ENCODE measurements around the gene FAM168A.

FAM168A gene

DNA sequence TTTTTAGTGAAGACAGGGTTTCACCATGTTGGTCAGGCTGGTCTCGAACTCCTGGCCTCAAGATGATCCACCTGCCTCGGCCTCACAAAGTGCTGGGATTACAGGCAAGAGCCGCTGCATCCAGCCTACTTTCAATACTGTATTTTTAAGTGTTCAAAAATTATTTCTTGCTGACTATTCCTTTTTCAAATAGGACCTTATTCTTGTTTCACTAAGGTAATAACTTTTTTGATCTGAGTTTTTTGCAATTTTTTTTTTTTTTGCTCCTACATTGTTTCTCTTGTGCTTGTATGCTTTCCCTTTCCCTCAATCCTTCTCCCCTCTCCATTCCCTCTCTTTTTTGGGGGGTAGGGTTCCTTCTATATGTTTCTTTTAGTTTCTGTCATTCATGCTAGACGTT lies 73.1 kb downstream of the FAM168A start:
- DNase-seq = no peak

DNA sequence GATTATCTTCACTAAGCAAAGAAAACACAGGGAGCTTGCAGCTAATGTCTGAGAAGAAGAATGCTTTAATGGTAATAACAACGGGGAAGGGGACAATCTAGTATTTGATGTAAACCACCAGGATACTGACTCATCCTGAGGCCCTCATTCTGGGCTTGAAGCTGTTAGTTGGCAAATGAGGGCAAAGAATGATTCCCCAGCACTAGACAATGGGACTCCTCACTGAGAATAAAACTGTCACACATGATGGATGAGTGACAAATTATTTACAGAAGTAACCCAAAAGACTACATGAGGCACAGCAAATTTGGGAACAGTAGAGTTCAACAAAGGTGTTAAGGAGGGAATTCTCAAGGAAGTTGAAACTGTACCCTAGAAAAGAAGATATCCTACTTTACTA lies 76.3 kb downstream of the FAM168A start:
- DNase-seq = peak in 1 of 56 donors; percentile 52

DNA sequence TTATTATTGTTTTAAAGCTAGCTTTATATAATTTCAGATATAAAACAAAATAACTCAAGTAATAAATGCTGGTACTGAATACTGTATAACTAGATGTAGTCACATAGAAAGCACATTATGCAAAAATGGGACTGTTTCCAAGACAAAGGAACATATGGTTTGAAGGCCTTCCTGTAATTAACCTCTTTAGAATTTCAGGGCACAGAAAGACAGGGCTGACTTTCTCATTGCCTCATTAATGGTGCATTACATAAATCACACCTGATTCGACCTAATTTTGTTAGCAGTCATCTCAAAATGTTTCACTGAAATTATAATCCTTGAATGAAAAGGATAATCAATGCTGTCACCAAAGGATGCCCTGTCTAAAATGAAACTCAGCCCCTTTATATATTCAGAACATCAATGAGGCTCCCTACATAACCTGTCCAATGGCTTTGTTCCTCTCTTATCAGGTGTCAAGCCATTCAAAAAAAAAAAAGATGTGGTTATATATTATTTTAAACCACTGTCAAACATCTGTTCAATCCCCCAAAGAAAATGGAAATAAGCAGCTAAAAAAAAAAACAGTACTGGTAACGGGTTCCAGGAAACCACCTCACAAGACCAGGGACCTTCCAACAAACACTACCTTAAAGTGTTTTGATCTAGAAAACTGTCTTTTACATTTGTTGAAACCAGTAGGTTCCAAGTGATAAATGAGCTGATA lies 77.4 kb downstream of the FAM168A start:
- DNase-seq = no peak

DNA sequence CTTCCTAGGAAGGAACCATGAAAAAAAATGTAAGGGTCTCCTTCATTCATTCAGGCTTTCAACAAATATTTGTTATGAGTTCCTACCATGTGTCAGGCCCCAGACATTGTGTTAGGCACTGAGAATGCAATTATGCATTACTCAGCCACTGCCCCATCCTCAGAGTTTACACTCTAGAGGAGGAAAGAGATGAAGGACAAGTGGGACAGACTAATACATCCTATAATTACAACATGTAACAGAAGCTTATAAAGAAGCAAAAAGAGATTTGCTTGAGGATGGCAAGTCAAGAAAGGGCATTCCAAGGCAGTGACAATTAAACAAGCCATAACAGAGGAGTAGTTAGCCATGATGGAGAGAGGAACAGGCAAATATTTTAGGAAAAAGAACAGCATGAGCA lies 78.6 kb downstream of the FAM168A start:
- no peak for DNase-seq

DNA sequence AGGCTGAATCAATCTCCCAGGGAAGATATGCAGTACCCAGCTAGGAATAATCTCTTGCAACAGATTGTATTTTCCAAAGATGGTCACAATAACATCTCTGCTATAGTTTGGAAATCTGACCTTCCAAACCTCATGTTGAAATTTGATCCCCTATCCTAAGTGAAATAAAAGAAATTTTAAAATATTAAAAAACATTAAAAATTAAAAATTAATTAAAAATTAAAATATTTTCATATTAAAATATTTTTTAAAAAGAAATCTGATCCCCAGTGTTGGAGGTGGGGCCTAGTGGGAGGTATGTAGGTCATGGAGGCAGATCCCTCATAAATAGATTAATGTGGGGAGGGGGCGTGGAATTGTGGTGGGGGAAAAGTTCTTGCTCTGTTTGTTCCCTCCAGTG lies 79.7 kb downstream of the FAM168A start:
- no peak for DNase-seq

DNA sequence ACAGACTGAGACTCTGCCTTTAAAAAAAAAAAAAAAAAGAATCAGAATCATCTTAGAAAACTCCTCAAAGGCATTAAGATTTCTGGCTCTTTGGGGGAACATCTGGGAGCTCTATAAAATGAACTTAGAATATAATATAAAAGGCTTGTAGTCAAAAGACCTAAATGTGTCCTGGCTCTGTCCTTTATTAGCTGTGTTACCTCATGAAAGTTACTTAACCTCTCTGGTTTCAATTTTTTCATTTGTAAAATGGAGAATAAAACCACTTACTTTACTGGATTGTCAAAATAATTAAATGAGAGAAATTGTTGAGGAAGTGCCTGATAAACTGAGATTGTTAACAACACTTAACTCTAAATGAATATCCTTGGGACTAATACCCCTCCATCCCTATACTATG lies 81.8 kb downstream of the FAM168A start:
- DNase-seq = no peak

DNA sequence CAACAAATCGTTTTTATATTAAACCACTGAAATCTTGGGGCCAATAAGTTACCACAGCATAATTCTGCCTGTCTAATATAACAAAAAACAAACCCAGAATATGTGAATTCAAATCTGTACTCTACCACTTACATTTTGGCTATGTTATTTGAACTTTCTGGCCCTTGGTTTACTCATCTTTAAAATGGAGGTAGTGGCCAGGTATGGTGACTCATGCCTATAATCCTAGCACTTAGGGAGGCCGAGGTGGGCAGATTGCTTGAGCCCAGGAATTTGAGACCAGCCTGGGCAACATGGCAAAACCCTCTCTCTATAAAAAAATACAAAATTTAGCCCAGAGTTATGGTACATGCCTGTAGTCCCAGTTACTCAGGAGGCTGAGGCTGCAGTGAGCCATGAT lies 84.2 kb downstream of the FAM168A start:
- no peak for DNase-seq

DNA sequence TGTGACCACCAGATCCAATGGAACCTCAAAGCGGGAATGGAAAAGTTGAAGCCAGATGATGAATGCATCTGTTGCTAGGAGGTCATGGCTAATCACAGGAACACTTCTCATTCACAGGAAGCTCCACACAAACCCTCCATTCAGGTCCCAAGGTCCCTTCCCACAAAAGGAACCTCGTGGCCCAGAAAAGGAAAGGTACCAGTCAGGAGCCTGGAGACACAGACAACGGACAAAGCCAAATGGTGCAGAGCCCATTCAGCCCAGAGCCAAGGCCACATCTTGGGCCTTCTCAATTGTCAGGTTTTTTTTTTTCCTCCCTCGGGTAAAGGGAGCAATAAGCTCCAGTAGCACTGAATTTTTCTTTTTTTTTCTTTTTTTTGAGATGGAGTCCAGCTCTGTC lies 87.0 kb downstream of the FAM168A start:
- no peak for DNase-seq

DNA sequence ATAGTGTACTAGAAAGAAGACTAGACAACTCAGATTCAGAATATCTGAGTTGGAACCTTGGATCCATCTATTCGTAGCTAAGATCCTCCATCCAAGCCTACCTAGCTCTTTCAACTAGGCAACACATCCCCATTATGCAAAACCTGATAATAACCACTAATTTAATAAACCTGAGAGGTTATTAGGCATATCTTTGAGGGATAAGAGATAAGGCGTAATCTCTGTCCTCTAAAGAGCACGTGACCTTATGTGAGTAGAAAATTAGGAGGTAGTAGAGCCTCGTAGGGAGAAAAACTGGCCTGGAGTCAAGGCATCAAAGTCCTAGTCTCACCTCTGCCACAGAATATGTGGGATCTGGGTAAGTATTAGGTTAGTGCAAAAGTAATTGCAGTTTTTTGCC lies 87.8 kb downstream of the FAM168A start:
- no peak for DNase-seq

DNA sequence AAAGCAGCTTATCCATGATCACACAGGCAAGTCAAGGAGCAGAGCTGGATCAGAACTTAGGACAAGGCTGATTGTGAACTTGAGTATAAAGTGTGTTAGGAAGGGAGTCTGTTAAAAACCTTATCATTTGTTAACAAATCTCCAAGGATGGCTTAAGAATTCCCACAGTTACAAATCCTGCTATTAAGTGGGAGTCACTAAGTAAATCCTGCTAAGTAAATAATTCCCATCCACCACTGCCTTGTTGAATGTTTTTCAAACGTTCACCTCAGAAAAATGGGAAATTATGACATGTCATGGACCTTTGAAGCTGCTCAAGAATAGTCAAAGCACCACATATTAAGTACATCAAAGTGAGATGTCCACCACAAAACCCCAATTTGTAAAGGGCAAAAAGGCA lies 88.7 kb downstream of the FAM168A start:
- DNase-seq = no peak

DNA sequence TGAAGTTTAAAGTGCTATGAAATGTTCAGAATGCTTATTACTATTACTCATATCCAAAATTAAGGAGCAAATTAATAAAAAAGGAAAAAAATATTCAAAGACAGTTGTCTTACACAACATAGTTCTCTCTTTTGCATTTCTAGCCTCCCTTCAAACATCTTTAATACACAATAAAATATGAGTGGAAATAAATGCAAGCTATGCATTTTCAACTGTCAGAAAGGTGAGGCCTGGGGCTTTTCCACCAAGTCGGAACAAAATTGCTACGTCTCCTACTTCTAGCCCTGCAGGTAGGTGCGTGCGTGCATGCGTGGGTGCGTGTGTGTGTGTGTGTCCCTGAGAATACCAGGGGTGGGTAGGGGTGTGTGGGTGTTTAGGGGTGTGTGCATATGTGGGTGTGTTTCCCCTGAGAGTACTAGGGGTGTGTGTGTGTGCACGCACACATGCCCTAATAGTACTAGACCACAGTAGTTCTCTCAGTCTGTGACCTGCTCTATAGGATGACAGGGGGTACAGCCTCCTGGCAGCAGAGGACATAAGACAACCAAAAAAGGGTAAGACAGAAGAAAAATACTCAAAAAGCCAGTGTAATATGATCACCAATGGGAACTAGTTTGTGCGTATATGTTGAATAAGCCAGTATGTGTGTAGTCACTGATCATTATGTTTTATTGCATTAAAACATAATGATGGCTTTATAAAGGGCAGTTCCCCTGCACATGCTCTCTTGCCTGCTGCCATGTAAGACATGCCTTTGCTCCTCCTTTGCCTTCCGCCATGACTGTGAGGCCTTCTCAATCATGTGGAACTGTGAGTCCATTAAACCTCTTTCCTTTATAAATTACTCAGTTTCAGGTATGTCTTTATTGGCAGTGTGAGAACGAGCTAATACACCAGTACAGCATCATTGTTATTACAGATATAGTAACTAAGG lies 89.4 kb downstream of the FAM168A start:
- DNase-seq = peak in 11 of 56 donors; percentile 3 to 44 (median 11)

DNA sequence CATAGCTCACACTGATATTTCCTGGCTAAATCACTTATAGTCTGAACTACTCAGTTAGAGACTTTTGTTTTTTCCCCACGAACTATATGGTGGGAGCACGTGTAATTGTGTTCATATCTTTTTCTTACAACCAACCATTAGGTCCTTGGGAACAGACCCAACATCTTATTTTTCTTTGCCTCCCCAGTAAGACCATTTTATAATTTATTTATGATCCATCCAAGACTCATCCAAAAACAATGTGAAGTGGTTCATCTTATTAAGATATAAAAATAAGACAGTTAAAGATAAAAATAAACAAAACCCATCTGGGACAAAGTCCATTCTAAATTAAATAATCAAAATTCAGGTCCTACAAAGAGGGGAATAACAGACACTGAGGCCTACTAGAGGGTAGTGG lies 90.8 kb downstream of the FAM168A start:
- DNase-seq = no peak

DNA sequence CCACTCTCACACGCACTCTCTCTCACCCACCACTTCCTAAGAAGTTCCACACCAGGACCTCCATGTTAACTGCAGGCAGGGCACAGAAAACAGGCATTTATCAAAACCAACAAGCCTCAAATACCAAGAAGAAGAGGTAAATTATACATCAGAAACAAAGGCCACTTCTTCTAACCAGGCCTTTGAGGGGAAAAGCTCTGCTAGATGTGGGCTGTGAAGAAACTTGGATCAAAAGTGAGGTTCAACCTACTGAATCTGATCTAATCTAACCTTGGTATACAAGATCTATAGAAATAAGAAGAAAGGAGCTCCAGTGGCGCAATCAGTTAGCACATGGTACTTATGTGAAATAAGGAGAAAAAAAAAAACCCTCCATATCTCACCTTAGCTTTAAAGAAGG lies 91.9 kb downstream of the FAM168A start:
- no peak for DNase-seq

DNA sequence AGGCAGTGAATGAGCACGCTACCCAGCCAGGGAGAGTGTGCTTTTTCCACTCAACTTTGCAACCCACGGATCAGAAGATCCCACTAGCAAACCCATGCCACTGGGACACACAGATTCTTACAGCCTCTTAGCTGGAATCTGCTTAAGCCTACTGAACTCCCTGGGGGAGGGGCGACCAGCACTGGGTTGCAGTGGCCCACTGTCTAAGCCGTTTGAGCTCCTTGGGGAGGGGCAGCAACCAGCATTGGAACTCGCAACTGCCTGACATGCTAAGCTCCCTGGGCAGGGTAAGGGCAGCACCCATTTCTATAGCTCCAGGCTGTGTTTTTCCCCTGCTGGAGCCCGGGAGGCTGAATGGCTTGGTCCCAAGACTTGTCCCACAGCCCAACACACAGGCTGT lies 99.6 kb downstream of the FAM168A start:
- no peak for DNase-seq

DNA sequence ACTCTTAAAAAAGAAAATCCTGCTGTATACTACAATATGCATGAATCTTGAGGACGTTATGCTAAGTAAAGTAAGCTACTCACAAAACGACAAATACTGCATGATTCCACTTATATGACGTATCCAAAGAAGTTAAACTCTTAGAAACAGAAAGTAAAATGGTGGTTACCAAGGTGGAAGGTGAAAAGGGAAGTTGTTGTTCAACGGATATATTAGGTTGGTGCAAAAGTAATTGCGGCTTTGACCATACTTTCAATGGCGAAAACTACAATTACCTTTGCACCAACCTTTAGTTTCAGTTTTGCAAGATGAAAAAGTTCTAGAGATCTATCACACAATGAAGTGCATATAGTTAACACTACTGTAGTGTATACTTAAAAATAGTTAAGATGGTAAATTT lies 101.8 kb downstream of the FAM168A start:
- DNase-seq = no peak

DNA sequence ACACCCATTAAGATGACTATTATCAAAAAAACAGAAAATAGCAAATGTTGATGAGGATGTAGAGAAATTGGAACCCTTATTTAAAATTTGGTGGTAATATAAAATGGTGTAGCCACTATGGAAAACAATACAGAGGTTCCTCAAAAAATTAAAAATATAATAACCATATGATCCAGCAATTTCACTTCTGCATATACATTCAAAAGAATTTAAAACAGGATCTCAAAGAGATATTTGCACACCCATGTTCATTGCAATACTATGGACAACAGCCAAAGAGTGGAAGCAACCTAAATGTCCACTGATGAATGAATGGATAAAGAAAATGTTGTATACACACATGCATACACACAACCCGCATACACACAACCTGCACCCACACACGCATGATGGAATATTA lies 102.2 kb downstream of the FAM168A start:
- DNase-seq = no peak

DNA sequence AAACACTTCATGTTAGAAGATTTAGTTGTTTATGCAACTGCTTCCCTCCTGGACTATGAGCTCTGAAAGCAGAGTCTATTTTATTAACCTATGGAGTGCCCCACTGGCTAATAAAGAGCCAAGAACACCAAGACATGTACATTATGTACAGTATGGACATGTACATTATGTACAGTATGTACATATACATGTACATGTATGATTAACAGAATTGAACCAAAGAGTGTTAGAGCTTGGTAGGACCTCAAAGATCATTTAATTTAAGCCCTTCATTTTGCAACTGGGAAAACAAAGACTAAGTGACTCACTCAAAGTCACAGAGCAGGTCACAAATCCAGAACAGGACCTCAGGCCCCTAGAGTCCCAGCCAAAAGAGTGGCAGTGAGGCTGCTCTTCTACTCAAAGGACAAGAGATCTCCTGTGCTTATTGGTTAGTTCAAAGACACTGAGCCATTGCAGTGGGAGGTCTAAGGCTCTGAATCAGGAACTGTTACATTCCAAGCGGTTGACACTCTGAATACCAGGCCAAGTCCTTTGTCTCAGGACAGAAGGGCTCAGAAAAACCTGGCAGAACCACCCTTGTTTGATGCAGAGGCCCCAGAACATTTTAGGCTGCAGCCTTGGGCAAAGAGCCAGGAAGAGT lies 103.8 kb downstream of the FAM168A start:
- peak in 12 of 56 donors; percentile 3 to 19 (median 11) for DNase-seq

DNA sequence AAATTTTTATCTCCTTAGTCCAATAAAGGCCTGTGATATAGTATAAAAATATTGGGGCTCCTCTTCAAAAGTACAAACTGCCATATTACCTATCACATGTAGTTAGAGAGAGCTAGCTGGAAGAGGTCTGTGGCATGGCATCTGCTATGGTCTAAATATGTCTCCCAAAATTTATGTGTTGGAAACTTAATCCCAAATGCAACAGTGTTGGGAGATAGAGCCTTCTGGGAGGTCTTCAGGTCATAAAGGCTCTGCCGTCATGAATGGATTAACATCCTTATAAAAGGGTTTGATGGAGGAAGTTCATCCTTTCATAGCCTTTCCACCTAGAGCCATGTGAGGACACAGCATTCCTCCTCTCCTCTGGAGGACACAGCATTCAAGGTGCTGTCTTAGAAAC lies 116.3 kb downstream of the FAM168A start:
- no peak for DNase-seq

DNA sequence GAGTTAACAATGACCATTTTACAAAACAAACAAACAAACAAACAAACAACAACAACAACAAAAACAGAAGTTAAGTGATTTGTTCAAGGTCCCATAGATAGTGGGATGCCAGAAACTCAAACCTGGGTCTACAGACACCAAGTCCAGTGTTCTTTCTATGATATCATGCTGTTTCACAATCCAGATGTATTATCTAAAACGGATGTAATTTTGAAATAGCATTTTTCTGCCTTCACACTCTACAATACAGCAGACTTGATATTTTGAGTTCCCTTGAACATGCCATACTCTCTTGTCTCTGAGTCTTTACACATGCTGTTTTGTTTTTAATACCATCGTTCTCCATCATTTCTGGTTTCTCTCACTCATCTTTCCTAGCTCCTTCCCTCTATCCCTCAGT lies 117.2 kb downstream of the FAM168A start:
- no peak for DNase-seq

DNA sequence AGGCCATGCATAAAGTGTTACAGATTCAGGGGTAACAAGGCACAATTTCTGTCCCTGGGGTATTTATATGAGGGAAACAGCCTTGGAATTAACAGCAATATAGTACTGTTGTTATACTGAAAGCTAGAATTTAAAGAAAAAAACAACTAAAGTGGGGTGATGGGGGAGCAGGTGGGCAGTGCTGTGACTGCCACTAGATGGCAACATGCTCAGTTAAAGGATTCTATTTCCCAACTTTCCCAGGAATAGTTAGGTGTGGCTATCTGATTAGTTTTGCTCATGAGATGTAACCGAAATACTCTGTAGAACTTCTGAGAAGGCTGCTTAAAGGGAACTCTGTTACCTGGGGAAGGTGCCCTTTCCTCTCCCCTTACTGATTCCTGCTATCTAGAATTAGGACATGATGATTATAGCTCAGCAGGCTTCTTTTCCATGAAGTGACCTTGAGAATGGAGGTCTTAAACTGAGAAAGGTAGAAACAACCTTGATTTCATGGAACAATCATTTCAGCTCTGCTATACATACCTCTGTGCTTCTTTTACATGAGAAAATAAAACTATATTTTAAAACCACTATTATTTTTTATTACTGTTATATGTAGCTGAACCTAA lies 119.1 kb downstream of the FAM168A start:
- DNase-seq = peak in 1 of 56 donors; percentile 2

DNA sequence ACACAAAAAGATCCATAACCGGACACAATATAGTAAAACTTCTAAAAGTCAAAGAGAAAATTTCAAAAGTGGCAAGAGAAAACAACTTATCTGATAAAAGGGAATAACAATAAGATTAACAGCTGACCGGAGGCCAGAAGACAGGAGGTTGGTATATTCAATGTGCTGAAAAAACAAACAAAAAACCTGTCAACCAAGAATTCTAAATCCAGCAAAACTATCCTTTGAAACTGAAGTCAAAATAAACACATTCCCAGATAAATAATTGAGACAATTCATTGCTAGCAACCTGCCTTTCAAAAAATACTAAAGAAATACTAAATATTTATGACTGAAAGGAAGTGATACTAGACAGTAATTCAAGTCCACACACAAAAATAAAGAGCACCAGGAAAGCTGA lies 120.4 kb downstream of the FAM168A start:
- no peak for DNase-seq

DNA sequence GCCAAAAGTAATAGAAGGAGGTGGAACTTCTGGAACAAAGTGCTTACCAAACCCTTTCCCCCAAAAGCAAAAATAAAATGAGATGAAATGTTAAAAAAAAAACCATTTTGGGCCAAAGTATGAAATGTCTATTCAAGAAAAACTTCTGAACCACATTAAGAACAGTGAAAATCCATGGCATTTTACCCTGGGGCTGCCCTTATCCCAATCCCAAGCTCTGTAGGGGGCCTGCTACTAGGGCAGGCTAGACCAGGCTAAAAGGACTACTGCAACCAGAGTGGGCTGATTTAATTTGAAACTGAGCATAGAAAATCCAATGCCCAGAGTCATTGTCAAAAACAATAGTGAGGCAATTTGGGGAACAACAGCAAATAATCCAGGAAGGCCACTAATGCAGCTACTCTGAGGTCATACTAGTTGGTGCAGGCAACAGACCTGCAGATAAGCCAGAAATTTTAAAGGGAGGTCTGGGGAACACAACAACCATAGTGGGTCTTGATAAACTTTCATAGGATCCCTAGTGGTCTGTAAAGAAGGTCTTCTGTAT lies 122.3 kb downstream of the FAM168A start:
- DNase-seq = no peak
